Parathyroid adenoma (tissue), 2 donors: ENCODE results near the gene GYPB.
"Not testable (repeated sequence)": the region's sequence is repeated elsewhere in the genome, so short reads cannot be mapped to it uniquely, and the experiment has no call there.

Experiments
- H2AFZ ChIP-seq: fragments of 300-600 bp; sonication (generic); one replicate; pipeline ENCODE4 v1.7.0; 2017; ENCODE audit warnings: antibody characterized with exemption, mild to moderate bottlenecking
- H3K27ac ChIP-seq: fragments of 300-600 bp; sonication (generic); one replicate; pipeline ENCODE4 v1.7.0; 2017
- H3K27me3 ChIP-seq: fragments of 300-600 bp; sonication (generic); one replicate; pipeline ENCODE4 v1.7.0; 2017; ENCODE audit warnings: low read length; ENCODE audit not compliant: control insufficient read depth, insufficient read depth
- H3K36me3 ChIP-seq: fragments of 300-600 bp; sonication (generic); one replicate; pipeline ENCODE4 v1.7.0; 2017; ENCODE audit warnings: low read length; ENCODE audit not compliant: control insufficient read depth, insufficient read depth
- H3K4me1 ChIP-seq: fragments of 300-600 bp; sonication (generic); one replicate; pipeline ENCODE4 v1.7.0; 2017; ENCODE audit warnings: control low read depth
- H3K4me2 ChIP-seq: fragments of 300-600 bp; sonication (generic); one replicate; pipeline ENCODE4 v1.7.0; 2017; ENCODE audit warnings: low read length
- H3K4me3 ChIP-seq: fragments of 300-600 bp; sonication (generic); one replicate; pipeline ENCODE4 v1.7.0; 2017; ENCODE audit warnings: low read depth, low read length
- H3K79me2 ChIP-seq: fragments of 300-600 bp; sonication (generic); one replicate; pipeline ENCODE4 v1.7.0; 2017; ENCODE audit warnings: control low read depth
- H3K9ac ChIP-seq: fragments of 300-600 bp; sonication (generic); one replicate; pipeline ENCODE4 v1.7.0; 2017; ENCODE audit warnings: mild to moderate bottlenecking
- H3K9me3 ChIP-seq: fragments of 300-600 bp; sonication (generic); one replicate; pipeline ENCODE4 v1.7.0; 2017; ENCODE audit warnings: low read length; ENCODE audit not compliant: control insufficient read depth
- donor health status: primary hyperparathyroidism.

The GYPB gene

GRCh38 chr4:144031875-144032274 lies 12.7 kb upstream of the GYPB start:
- not testable (repeated sequence) for H3K36me3 ChIP-seq, H3K27ac ChIP-seq, H3K79me2 ChIP-seq, H3K4me1 ChIP-seq, H3K4me3 ChIP-seq, H2AFZ ChIP-seq, H3K9ac ChIP-seq, H3K4me2 ChIP-seq, H3K27me3 ChIP-seq, H3K9me3 ChIP-seq

- H3K4me3 ChIP-seq, H3K27me3 ChIP-seq, H3K4me2 ChIP-seq, H3K4me1 ChIP-seq, H2AFZ ChIP-seq, H3K36me3 ChIP-seq, H3K9ac ChIP-seq, H3K79me2 ChIP-seq, H3K27ac ChIP-seq, H3K9me3 ChIP-seq: not testable (repeated sequence)
These were observed 12.2 kb upstream of the GYPB start for GRCh38 chr4:144031369-144031768.

- H3K4me1 ChIP-seq, H3K79me2 ChIP-seq, H3K4me3 ChIP-seq, H3K4me2 ChIP-seq, H3K27me3 ChIP-seq, H3K36me3 ChIP-seq, H2AFZ ChIP-seq, H3K27ac ChIP-seq, H3K9me3 ChIP-seq, H3K9ac ChIP-seq: not testable (repeated sequence)
These were observed 11.5 kb upstream of the GYPB start for GRCh38 chr4:144030708-144031107.

- H3K27me3 ChIP-seq, H3K4me2 ChIP-seq, H3K4me3 ChIP-seq, H3K36me3 ChIP-seq, H2AFZ ChIP-seq, H3K9me3 ChIP-seq, H3K79me2 ChIP-seq, H3K4me1 ChIP-seq, H3K9ac ChIP-seq, H3K27ac ChIP-seq: not testable (repeated sequence)
These were observed 7.5 kb upstream of the GYPB start for GRCh38 chr4:144026682-144027081.

- H3K36me3 ChIP-seq, H3K4me3 ChIP-seq, H3K79me2 ChIP-seq, H3K27me3 ChIP-seq, H3K4me1 ChIP-seq, H2AFZ ChIP-seq, H3K27ac ChIP-seq, H3K4me2 ChIP-seq, H3K9me3 ChIP-seq, H3K9ac ChIP-seq: not testable (repeated sequence)
These were observed 5.3 kb upstream of the GYPB start for GRCh38 chr4:144024399-144025053.

- not testable (repeated sequence) for H3K27me3 ChIP-seq, H3K4me1 ChIP-seq, H3K36me3 ChIP-seq, H2AFZ ChIP-seq, H3K79me2 ChIP-seq, H3K9me3 ChIP-seq, H3K4me2 ChIP-seq, H3K4me3 ChIP-seq, H3K9ac ChIP-seq, H3K27ac ChIP-seq
These were observed 3.7 kb upstream of the GYPB start for GRCh38 chr4:144022772-144023400.

GRCh38 chr4:144021336-144021990 lies 2.3 kb upstream of the GYPB start:
- H3K4me1 ChIP-seq, H3K27ac ChIP-seq, H3K9ac ChIP-seq, H2AFZ ChIP-seq, H3K79me2 ChIP-seq, H3K27me3 ChIP-seq, H3K4me3 ChIP-seq, H3K4me2 ChIP-seq, H3K9me3 ChIP-seq, H3K36me3 ChIP-seq: not testable (repeated sequence)

GRCh38 chr4:144018223-144019000 lies 768 bp downstream of the GYPB start:
- not testable (repeated sequence) for H3K79me2 ChIP-seq, H2AFZ ChIP-seq, H3K9ac ChIP-seq, H3K9me3 ChIP-seq, H3K27me3 ChIP-seq, H3K36me3 ChIP-seq, H3K4me2 ChIP-seq, H3K4me1 ChIP-seq, H3K27ac ChIP-seq, H3K4me3 ChIP-seq

GRCh38 chr4:144017271-144017670 lies 1.9 kb downstream of the GYPB start:
- H3K79me2 ChIP-seq, H3K9ac ChIP-seq, H2AFZ ChIP-seq, H3K9me3 ChIP-seq, H3K27me3 ChIP-seq, H3K36me3 ChIP-seq, H3K4me3 ChIP-seq, H3K27ac ChIP-seq, H3K4me2 ChIP-seq, H3K4me1 ChIP-seq: not testable (repeated sequence)

- H2AFZ ChIP-seq, H3K27me3 ChIP-seq, H3K4me3 ChIP-seq, H3K36me3 ChIP-seq, H3K4me2 ChIP-seq, H3K9me3 ChIP-seq, H3K27ac ChIP-seq, H3K9ac ChIP-seq, H3K4me1 ChIP-seq, H3K79me2 ChIP-seq: not testable (repeated sequence)
These were observed 3.0 kb downstream of the GYPB start for GRCh38 chr4:144016057-144016605.
